ENCODE results near the gene RPL4.

DNA sequence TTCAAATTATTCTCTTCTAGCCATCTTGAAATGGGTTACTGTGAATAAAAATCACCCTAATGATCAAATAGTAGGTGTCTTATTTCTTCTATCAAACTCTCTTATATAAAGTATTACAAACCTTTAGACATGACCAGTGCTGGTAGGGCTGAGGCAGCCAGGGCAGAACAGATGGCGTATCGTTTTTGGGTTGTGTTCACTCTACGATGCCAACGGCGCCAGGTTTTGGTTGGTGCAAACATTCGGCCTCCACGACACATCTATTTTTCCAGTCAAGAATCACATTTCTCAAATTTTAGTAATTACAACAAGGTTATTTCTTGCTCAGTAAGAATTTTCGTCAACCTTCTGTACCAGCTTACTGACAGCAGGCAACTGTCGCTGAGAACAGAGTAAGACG lies 2.2 kb downstream of the RPL4 start:
- no peak for TF ChIP-seq TEAD1 (CRISPR knock-in tag; IDR thresholded peaks at IDR 0.05)
- no peak for TF ChIP-seq CTCF (IDR thresholded peaks at IDR 0.05)
- no peak for TF ChIP-seq E2F4 (CRISPR knock-in tag; IDR thresholded peaks at IDR 0.05; ENCODE audit: borderline replicate concordance, low read depth)
- TF ChIP-seq ZNF532 (CRISPR knock-in tag; IDR thresholded peaks at IDR 0.05; ENCODE audit: borderline replicate concordance): no peak
- no peak for TF ChIP-seq HMGXB4 (CRISPR knock-in tag; IDR thresholded peaks at IDR 0.05)
- TF ChIP-seq NFE2L1 (CRISPR knock-in tag; IDR thresholded peaks at IDR 0.05): no peak
- no peak for TF ChIP-seq CREM (CRISPR knock-in tag; IDR thresholded peaks at IDR 0.05)
- no peak for TF ChIP-seq MLX (CRISPR knock-in tag; IDR thresholded peaks at IDR 0.05)
- TF ChIP-seq CBFB (CRISPR knock-in tag; IDR thresholded peaks at IDR 0.05; ENCODE audit: low read depth): no peak
- TF ChIP-seq SMAD4 (CRISPR knock-in tag; IDR thresholded peaks at IDR 0.05): no peak
- TF ChIP-seq, protein P1, sequence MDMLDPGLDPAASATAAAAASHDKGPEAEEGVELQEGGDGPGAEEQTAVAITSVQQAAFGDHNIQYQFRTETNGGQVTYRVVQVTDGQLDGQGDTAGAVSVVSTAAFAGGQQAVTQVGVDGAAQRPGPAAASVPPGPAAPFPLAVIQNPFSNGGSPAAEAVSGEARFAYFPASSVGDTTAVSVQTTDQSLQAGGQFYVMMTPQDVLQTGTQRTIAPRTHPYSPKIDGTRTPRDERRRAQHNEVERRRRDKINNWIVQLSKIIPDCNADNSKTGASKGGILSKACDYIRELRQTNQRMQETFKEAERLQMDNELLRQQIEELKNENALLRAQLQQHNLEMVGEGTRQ (CRISPR knock-in tag; IDR thresholded peaks at IDR 0.05): no peak
- no peak for TF ChIP-seq ESRRA (CRISPR knock-in tag; IDR thresholded peaks at IDR 0.05; ENCODE audit: borderline replicate concordance)
